HCT116 (cell line): ENCODE results near the gene CCR2. TPM values are rescaled to one million over a fixed set of nuclear protein-coding genes. Genes with fewer than 3 reads are reported as not detected.

Source experiments
- ATAC-seq: fragments of 200-7000 bp; cut with Tn5 transposase; 2 replicates; pipeline ENCODE4 v1.9.1; 2020; ENCODE audit warnings: mild to moderate bottlenecking, moderate library complexity
- BruUV-seq: library from RNA; stranded (reverse); fragments of 400-500 nt; replicated peaks from 2 replicates; lab custom pipeline; 2021; lab: Mats Ljungman, UMichigan
- CTCF ChIA-PET: fragments of 300-600 bp; sonication (Branson Sonifier 250); formaldehyde crosslinking; loops from one replicate; lab custom pipeline; 2021; ENCODE audit warnings: antibody characterized with exemption; lab: Charles Lee
- POLR2A ChIA-PET: fragments of 300-600, 350-600 bp; sonication (Branson Sonifier 250); formaldehyde crosslinking; loops from one replicate; lab custom pipeline; 2021; ENCODE audit warnings: antibody characterized with exemption; lab: Charles Lee
- RAD21 ChIA-PET, 2 experiments: fragments of 300-600 bp; sonication (Branson Sonifier 250); formaldehyde crosslinking; loops; one replicate each; lab custom pipeline; 2023; ENCODE audit warnings: low total read pairs in 2 of 2; ENCODE audit not compliant: uncharacterized antibody in 2 of 2, unreplicated experiment in 2 of 2, low non-redundant PET in 1 of 2; lab: Charles Lee
- DNase-seq: peaks from one replicate; pipeline ENCODE4 v3.0.0-alpha.2; 2010; ENCODE audit warnings: low read depth, low spot score
- H2AFZ ChIP-seq: fragments of 200-600 bp; shearing (Covaris generic), sonication (generic); 2 replicates; pipeline ENCODE4 v1.6.1; 2017; ENCODE audit warnings: low read depth, mixed run types, mixed read lengths, antibody characterized with exemption, low read length; ENCODE audit not compliant: poor library complexity, severe bottlenecking
- H3K27ac ChIP-seq: 2 replicates; pipeline ENCODE4 v1.5.1; 2012; ENCODE audit warnings: low read depth, low read length
- H3K27me3 ChIP-seq: fragments of 200-600 bp; sonication (generic); 2 replicates; pipeline ENCODE4 v1.6.1; 2016; ENCODE audit warnings: mixed run types, low read length, mixed read lengths; ENCODE audit not compliant: insufficient read depth
- H3K36me3 ChIP-seq, 2 experiments: fragments of 200-500 bp in 1 of 2; fragments of 200-600 bp in 1 of 2; sonication (Bioruptor generic) in 1 of 2; sonication (generic) in 1 of 2; 2 replicates each; pipeline versions ENCODE4 v1.5.1 to v1.6.1; 2014 to 2016; ENCODE audit warnings: low read length in 2 of 2, inconsistent platforms in 1 of 2, mixed read lengths in 1 of 2, mixed run types in 1 of 2; ENCODE audit not compliant: insufficient read depth in 2 of 2, control insufficient read depth in 1 of 2
- H3K4me1 ChIP-seq, 2 experiments: fragments of 200-600 bp in 1 of 2; sonication (generic) in 1 of 2; 2 replicates each; pipeline versions ENCODE4 v1.5.1 to v1.6.1; 2012 to 2017; ENCODE audit warnings: low read length in 2 of 2, inconsistent platforms in 1 of 2, mild to moderate bottlenecking in 1 of 2, mixed read lengths in 1 of 2, mixed run types in 1 of 2, moderate library complexity in 1 of 2; ENCODE audit not compliant: insufficient read depth in 2 of 2, control insufficient read depth in 1 of 2
- H3K4me2 ChIP-seq: fragments of 200-600 bp; sonication (generic); 2 replicates; pipeline ENCODE4 v1.6.1; 2017; ENCODE audit warnings: mixed run types, low read length, mixed read lengths
- H3K4me3 ChIP-seq, 2 experiments: fragments of 200-600 bp in 1 of 2; sonication (generic) in 1 of 2; replicated peaks in 1 of 2; 2 replicates each; pipeline ENCODE4 v1.5.1; 2011 to 2016; ENCODE audit warnings: low read length in 2 of 2, control low read depth in 1 of 2, low read depth in 1 of 2, mild to moderate bottlenecking in 1 of 2, mixed read lengths in 1 of 2, mixed run types in 1 of 2
- H3K79me2 ChIP-seq: fragments of 200-600 bp; sonication (generic); 2 replicates; pipeline ENCODE4 v1.6.1; 2017; ENCODE audit warnings: mild to moderate bottlenecking, mixed run types, low read length, moderate library complexity, mixed read lengths; ENCODE audit not compliant: insufficient read depth
- H3K9ac ChIP-seq: fragments of 200-600 bp; sonication (generic); 2 replicates; pipeline ENCODE4 v1.6.1; 2016; ENCODE audit warnings: low read length, mixed read lengths
- H3K9me2 ChIP-seq: fragments of 200-600 bp; sonication (generic), shearing (Covaris generic); 2 replicates; pipeline ENCODE4 v1.6.1; 2017; ENCODE audit warnings: mixed run types, mild to moderate bottlenecking, moderate library complexity; ENCODE audit not compliant: insufficient read depth
- H3K9me3 ChIP-seq, 2 experiments: fragments of 200-500 bp in 1 of 2; fragments of 200-600 bp in 1 of 2; sonication (Bioruptor generic) in 1 of 2; sonication (generic) in 1 of 2; 2 replicates each; pipeline ENCODE4 v1.6.1; 2014 to 2017; ENCODE audit warnings: low read length in 2 of 2, mixed read lengths in 2 of 2, inconsistent platforms in 1 of 2, low read depth in 1 of 2, mild to moderate bottlenecking in 1 of 2, mixed run types in 1 of 2, moderate library complexity in 1 of 2; ENCODE audit not compliant: control insufficient read depth in 1 of 2, insufficient read depth in 1 of 2
- H4K20me1 ChIP-seq: fragments of 200-600 bp; sonication (generic), shearing (Covaris generic); 2 replicates; pipeline ENCODE4 v1.6.1; 2017; ENCODE audit warnings: mixed run types, mild to moderate bottlenecking, moderate library complexity; ENCODE audit not compliant: insufficient read depth
- ATF3 ChIP-seq: IDR thresholded peaks from 2 replicates; pipeline ENCODE4 v1.6.1; 2012
- CBX3 ChIP-seq: IDR thresholded peaks from 2 replicates; pipeline ENCODE4 v1.6.1; 2012; ENCODE audit warnings: low read depth
- CEBPB ChIP-seq: IDR thresholded peaks from 2 replicates; pipeline ENCODE4 v1.6.1; 2012; ENCODE audit warnings: low read depth
- CTCF ChIP-seq, 3 experiments: fragments of 200-600 bp in 1 of 3; sonication (generic) in 1 of 3; IDR thresholded peaks in 2 of 3; conservative IDR thresholded peaks in 1 of 3; 2 replicates each; pipeline ENCODE4 v1.5.1; 2012 to 2017; ENCODE audit warnings: low read depth in 2 of 3, low read length in 2 of 3, antibody characterized with exemption in 1 of 3, borderline replicate concordance in 1 of 3, control low read depth in 1 of 3, mild to moderate bottlenecking in 1 of 3, mixed read lengths in 1 of 3, mixed run types in 1 of 3, moderate library complexity in 1 of 3; ENCODE audit not compliant: insufficient read depth in 1 of 3
- ELF1 ChIP-seq: IDR thresholded peaks from 2 replicates; pipeline ENCODE4 v1.6.1; 2012; ENCODE audit warnings: low read depth, borderline replicate concordance
- EZH2phosphoT487 ChIP-seq: fragments of 200-600 bp; IDR thresholded peaks from 2 replicates; pipeline ENCODE4 v1.6.1; 2018; ENCODE audit warnings: antibody characterized with exemption, borderline replicate concordance
- JUND ChIP-seq: IDR thresholded peaks from 2 replicates; pipeline ENCODE4 v1.6.1; 2012
- MAX ChIP-seq: IDR thresholded peaks from 2 replicates; pipeline ENCODE4 v1.6.1; 2012
- POLR2A ChIP-seq: IDR thresholded peaks from 2 replicates; pipeline ENCODE4 v1.7.0; 2011; ENCODE audit warnings: borderline replicate concordance; ENCODE audit not compliant: insufficient read depth, insufficient read length; ENCODE audit errors: extremely low read depth
- POLR2AphosphoS5 ChIP-seq: IDR thresholded peaks from 2 replicates; pipeline ENCODE4 v1.6.1; 2011; ENCODE audit warnings: mild to moderate bottlenecking, low read depth, low read length, moderate library complexity
- SIN3A ChIP-seq: IDR thresholded peaks from 2 replicates; pipeline ENCODE4 v1.6.1; 2012; ENCODE audit warnings: low read depth
- SP1 ChIP-seq: IDR thresholded peaks from 2 replicates; pipeline ENCODE4 v1.6.1; 2012; ENCODE audit warnings: low read depth
- TCF7L2 ChIP-seq: IDR thresholded peaks from 2 replicates; pipeline ENCODE4 v1.7.0; 2011; ENCODE audit warnings: borderline replicate concordance, inconsistent platforms; ENCODE audit not compliant: insufficient read depth, insufficient read length; ENCODE audit errors: extremely low read depth
- YY1 ChIP-seq: IDR thresholded peaks from 2 replicates; pipeline ENCODE4 v1.6.1; 2011; ENCODE audit warnings: low read length, low read depth, moderate library complexity, mild to moderate bottlenecking; ENCODE audit not compliant: insufficient replicate concordance; ENCODE audit errors: extremely low read depth
- ZBTB33 ChIP-seq: IDR thresholded peaks from 2 replicates; pipeline ENCODE4 v1.6.1; 2011; ENCODE audit warnings: mild to moderate bottlenecking, low read length, moderate library complexity; ENCODE audit not compliant: insufficient replicate concordance; ENCODE audit errors: extremely low read depth
- ZFX ChIP-seq: fragments of 450-650 bp; IDR thresholded peaks from 2 replicates; pipeline ENCODE4 v1.6.1; 2017
- ZNF274 ChIP-seq: fragments of 200-500 bp; sonication (Bioruptor generic); IDR thresholded peaks from 2 replicates; pipeline ENCODE4 v1.6.1; 2014; ENCODE audit warnings: mild to moderate bottlenecking, low read depth, low read length, inconsistent platforms
- intact Hi-C: fragments of 100-400 bp; cut with micrococcal nuclease; formaldehyde crosslinking; loops from 2 replicates; pipeline ENCODE4 v1.10.0; 2022
- total RNA-seq: library from RNA; stranded (reverse); gene quantifications from one replicate; pipeline ENCODE4 v1.2.1, GENCODE V29; 2021; ENCODE audit not compliant: unreplicated experiment

Gene CCR2
- total RNA-seq, 1 experiment from 2014 or later = not detected

- intact Hi-C loops = no loop called here
- ChIA-PET POLR2A (no interaction called here), CTCF (no interaction called here), RAD21 (no interaction called here)
- Histone ChIP-seq H3K9ac (no peak overlapping the region), H3K4me2 (no peak overlapping the region), H3K4me1 (no peaks in the 10 kb centered on the region), H3K27ac (no peak overlapping the region), H3K9me2 (no peaks in the 10 kb centered on the region), H3K79me2 (no peaks in the 10 kb centered on the region), H3K27me3 (no peaks in the 10 kb centered on the region), H3K36me3 (no peaks in the 10 kb centered on the region), H3K4me3 (no peak overlapping the region), H4K20me1 (no peaks in the 10 kb centered on the region), H2AFZ (no peak overlapping the region), H3K9me3 (no peaks in the 10 kb centered on the region)
- no peak for DNase-seq
- no peak for ATAC-seq
- BruUV-seq = no TSS peak
- TF ChIP-seq CEBPB (no peak), SP1 (no peak), ATF3 (no peak), CBX3 (no peak), TCF7L2 (no peak), POLR2AphosphoS5 (no peak), SIN3A (no peak), ELF1 (no peak), EZH2phosphoT487 (no peak), MAX (no peak), ZBTB33 (no peak), JUND (no peak), ZFX (no peak), ZNF274 (no peak), CTCF (IDR thresholded peaks at IDR 0.05 in 2 of 3, conservative IDR thresholded peaks at IDR 0.05 in 1 of 3; ENCODE audit: borderline replicate concordance in 1 of 3, insufficient read depth in 1 of 3, low read depth in 2 of 3, low read length in 2 of 3) (no peak), POLR2A (no peak), YY1 (no peak)
Measured at GRCh38 chr3:46318207-46318927, 35.5 kb upstream of the CCR2 start.
